ENCODE results near the gene LIF.
A peak's percentile ranks its signal among the peaks of the same experiment; 100 is the strongest.

The LIF gene

DNA sequence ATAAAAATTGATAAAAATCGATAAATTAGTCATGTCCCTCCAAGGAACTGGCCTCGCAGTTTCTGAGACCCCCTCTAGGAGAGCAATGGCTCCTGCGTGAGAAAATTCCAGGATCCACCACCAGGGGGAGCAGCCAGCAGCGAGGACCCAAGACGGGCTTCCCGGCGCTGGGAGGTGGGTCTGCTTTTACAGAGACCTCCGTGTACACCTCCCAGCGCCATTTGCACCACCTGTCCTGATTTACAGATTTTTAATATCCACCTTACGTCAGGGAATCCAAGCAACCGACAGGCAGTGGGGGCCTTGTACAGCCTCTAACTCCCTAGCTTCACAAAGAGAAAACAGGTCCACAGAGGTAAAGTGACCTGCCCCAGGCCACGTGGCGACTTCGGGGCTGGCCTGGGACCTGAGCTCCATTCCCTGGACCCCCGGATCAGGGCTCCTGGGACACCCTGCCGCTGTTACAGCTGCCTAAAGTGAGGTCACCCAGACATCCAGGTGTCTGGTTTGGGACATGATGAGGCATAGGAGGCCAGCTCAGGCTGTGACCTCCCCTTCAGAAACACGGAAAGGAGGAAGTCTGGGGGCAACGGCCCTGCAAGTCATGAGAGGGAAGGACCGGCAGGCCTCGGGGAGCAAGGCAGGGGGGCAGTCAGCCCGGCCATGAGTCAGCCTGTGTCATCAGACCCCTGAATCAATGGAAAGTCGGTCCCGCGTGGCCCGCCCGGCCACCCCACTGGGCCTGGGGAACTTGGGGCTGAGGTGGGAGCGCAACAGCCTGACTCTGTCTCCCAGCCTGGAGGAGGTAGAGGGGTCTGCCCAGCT is 16.6 kb upstream of the LIF start:
- peak; percentile 89 for DNase-seq

DNA sequence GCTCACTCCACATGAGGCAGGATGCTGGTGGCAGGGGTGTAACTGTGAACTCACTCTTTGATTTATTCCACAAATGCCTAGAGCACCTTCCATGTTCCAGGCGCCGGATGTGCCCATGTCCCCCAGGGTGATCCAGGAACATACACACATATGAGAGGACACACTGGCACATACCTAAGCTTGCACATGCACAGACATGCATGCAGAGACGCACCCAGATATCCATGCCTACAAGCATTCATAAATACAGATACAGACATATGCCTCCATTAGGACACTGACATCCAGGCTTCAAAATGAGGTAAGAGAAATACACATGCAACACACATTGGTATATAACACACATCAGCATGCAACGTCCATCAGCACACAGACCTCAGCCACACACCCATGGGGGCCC is 15.6 kb upstream of the LIF start:
- DNase-seq = no peak

DNA sequence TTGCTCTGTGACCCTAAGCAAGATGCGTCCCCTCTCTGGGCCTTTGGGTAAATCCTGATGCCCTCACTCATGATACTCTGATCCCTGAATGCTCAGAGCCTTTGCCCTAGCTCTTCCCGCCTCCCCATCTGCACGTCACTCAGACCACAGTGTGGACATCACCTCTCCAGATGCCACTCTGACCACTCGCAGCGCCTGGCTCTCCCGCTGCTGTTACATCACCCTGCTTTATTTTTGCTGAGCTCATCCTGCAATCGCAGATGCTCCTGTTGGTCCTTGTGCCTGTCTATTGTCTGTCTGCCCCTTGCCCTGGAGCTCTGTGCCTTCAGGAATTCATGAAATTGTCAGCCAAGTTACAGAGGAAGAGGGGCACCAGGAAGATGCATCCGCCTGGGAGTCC is 14.6 kb upstream of the LIF start:
- no peak for DNase-seq

DNA sequence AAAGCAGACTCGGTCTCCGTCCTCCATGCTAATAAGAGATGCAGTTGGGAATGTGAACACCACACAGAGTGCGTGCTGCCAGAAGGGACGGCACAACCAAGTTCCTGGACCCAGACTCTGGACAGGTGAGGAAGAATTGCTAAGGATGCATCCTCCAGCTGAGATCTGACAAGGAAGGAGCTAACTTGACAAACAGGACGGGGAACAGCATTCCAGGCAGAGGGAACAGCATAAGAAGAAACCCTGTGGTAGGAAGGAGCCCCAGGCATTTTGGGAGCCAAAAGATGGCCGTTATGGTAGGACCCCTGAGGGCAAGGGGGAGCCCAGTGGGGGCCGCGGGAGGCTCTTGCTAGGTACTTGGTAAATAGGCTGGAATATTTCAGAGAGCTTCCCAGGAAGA is 14.1 kb upstream of the LIF start:
- DNase-seq = no peak

DNA sequence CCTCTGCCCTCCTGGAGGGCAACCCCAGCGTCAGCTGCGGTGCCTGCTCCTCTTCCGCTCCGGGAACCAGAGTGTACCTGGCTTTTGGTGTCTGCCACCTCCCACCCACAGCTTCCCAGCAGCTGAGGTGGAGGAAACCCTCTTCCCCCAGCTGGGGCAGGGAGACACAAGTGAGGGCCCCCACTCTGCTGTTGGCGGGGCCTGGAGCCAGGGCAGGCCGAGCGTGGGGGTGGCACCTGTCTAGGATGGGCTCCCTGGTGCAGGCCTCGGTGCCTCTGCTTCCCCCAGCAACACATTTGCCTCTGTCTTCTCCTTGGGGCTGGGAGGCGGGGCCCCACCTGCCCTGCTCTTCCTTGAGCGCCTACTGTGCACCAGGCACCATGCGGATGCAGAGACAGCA is 13.7 kb upstream of the LIF start:
- DNase-seq = no peak

DNA sequence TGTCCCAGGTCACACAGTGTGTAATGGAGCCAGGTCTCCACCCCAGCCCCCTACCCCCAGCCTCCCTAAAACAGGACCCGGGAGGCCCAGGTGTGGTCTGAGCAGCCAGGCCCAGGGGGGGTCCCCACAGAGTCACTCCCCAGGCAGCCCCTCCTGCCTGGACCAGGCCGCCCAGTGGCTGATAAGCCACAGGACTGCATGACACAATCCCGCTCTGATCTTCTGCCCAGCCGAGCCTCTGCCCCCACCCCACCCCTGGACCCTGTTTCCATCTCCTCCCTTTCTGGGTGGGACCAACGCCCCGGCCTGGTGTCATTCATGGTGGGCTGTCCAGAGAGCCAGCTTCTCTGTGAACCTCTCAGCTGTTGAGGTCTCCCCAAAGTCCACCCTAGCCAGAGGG is 7.8 kb upstream of the LIF start:
- no peak for DNase-seq

DNA sequence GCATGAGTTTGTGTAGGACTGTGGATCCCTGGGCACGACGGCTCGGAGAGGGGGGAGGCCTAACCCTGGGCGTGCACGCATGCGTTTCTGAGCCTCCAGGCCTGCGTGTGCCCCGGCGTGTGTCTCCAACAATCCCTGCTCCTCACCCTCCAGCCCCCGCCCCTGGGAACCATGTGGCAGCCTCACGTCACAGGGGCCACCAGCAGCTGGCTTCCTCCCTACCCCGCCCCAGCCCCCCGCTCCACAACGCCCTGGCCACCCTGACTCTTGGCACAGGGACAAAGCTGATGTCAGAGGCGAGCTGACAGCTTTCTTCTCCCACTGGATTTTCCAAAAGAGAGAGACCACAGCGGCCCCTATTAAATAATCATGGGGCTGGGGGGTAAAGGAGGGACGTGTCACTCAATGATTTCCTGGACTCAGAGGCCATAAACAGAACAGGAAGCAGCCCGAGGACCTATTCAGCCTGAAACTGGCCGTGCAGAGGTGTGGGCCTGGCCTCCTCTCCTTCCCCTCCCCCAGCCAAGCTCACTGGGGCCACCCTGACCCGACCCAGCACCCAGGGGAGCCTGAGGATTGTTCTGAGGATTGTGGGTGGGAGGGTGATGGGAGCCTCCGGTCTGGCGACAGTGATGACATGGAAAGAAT is 6.8 kb upstream of the LIF start:
- peak; percentile 82 for DNase-seq

DNA sequence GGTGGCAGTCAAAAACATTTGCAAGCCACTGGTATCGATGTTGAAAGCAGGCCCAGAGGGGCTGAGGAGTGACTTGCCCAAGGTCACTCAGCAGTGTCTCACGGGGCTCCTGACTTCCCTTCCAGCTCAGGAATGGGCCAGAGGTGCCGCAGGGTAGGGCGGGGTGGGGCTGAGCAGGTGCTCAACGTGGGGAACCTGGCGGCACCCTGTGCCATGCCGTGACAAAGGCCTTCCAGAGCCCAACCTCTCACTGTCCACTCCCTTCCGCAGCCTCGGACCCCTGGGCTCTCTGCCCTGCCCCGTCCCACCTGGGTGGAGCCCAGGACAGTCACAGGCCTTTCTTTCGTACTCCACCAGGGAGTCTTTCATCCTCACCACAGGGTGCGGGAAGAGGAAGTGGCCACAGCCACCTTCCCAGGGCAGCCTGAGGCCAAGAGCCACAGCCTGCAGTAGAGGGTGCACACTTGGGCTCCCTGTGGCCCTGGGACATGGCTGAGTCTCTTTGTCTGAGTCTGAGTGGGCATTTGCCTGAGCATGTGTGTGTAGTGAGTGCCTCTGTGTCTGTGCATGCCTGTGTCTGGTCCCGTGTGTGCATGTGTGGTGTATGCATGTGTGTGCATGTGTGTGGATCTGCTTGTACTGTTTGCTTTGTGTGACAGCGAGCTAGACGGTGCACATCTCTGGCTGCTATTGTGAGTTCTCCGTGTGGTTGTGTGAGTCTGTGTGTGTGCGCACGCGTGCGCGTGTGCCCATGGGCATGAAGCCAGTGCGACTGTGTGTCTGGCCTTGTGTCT is 6.0 kb upstream of the LIF start:
- DNase-seq = no peak

DNA sequence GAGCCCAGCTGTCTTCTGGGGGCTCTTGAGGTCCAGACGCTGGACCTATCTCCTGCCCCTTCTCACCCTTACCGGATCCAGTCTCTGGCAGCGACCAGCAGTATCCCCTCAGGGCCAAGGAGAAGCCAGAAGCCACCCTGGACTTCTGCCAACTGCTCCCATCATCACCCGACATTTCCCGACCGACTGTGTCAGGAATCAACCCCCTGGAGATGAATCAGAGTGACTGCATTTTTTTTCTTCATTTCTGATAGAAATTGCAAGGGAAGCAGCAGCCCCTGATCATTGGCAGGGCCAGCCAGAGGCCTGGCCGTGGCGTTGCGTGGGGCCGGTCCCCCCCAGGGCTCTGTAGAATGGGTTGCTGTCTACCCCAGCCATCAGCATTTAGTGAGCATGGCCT is 5.2 kb upstream of the LIF start:
- DNase-seq = no peak

DNA sequence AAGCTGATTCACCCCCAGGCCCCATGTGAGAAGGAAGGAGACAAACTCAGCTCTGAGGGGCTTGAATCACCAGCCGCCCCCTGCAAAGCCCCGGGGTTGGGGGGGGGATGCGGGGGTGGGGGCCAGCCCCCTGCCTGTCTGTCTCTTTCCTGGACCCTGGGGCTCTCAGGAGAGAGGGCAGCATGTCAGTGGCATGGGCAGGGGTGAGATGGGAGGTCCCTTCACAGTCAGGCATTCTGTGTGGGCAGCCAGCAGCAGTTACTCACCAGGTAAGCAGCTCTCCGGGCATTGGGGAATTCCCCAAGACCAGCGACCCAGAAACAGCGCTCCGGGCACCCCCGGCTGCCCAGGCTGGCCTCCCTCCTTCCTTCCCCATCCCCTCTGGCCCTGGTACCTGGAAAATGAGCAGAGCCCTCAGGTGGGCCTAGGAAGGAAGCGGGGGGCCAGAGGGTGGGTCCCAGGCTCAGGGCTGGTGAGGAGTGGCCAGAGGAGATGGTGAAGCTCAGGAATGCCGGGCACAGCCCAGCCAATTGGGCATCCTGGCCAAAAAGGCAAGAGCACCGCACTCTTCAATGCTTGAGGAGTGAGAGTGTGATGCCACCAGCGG is 4.2 kb upstream of the LIF start:
- DNase-seq = no peak

DNA sequence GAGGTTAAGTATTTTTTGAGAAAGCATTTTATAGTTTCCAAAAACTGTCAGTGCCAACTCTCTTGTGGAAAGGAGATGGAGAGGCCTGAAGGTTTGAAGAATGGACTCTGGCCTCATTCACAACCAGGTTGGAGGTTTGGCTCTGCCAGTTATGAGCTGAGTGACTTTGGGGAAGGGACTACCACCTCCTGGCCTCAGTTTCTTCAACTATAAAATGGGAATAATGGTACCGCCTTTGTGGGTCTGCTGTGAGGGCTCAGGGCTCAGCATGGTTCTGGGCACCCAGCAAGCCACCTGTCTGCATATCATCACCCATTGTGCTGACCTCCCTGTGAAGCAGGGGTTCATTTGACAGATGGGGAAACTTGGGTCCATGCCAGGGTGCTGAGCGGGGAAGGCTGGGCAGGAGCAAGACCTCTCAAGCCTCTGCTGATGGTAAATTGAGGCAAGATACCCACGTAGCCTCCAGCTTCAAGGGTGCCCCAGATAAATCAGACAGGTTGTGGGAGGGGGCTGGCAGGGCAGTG is 3.5 kb upstream of the LIF start:
- no peak for DNase-seq

DNA sequence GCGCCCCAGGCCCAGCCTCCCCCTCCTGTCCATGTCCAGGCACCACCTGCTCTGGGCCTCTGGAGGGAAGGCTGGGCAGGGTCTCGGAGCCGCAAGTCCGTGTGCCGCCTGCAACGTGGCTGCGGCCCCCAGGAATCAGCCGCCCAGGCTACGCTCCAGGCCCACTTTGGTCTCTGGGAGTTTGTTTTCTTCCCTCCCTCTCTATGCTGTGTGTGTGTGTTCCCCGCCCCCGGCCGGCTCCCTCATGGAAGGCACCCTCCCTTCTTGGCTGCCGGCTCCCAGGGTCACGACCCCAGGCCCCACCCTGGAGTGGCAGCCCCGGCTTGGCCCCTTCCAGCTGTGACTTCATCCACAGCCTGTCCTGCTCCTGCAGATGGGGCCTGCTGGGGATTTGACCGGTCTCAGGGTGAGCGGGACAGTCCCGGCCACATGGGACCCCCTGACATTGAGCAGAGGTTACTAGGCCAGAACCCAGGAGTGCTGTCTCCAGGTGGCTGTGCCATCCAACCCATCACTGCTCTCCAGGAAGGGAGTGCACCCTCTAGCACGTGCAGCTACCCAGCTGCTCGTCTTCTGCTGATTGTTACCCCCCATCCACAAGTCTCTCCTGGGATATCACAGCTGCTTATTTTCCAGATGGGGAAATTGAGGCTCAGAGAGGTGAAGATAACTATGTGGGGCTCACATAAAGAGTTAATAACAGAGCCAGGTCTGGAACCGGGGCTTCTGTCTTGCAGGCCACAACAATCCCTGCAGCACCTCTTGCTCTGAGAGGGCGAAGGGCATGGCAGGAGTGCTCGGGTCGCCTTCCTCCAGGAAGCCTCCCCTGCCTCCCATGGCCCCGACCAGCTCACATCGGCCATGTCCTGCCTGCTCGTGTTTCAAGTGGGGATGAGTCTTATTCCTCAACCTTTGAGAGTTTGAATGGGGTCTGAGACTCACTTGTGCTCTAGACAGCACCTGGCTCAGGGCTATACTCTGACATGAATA is 2.8 kb upstream of the LIF start:
- peak; percentile 69 for DNase-seq

DNA sequence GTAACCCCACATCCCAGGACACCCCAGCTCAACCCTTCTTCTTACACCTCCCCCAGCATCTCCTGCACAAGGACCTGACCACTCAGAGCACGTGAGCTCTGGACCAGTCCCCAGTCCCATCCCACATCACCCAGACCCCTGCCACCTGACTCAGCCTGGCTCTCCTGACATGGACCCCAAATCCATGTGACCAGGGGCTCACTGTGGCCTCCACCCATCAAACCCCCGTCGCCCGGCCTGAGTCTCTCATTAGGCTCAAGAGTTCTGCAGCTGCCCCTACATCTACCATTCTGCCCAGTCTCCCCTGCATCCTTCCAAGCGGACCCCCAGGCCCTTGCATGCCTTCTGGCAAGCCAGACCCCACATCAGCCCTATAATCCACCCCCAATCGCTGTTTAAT is 1.9 kb upstream of the LIF start:
- DNase-seq = no peak

DNA sequence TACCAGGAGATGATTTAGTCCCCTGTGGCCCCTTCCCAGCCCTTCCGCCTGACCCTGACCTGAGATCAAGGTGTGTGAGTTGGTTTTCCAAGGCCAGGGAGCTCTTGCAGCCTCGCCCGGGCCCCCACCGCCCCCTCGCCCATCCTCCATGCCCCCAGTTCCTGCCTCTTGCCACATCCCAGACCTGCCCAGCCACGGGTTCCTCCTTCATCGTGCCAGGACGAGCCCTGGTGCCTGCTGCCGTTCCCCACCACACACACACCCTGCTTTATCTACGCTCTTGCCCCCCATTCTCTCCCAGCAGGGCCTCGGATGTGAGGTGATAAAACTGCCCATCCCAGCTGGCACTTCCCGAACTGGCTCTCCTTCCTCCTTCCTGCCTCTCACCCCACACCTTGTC is 1.4 kb upstream of the LIF start:
- DNase-seq = no peak

DNA sequence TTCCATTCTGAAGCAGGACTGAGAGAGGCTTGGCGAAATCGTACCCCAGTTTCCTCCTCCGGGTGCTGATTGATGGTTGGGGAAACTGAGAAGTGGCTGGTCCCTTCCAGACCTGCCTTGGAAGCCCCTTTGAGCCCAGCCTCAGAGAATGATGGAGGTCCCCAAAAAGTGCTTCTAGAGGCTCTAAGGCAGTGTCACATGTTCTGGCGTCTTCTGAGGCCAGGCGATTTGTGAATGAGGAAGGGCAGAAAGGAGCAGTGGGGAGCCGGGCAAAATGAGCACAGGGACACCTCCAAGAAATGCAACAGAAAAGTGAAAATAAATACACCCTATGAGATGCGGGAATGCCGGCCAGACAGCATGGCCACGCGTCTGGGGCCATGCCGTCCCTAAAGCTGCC is 1.0 kb upstream of the LIF start:
- no peak for DNase-seq

DNA sequence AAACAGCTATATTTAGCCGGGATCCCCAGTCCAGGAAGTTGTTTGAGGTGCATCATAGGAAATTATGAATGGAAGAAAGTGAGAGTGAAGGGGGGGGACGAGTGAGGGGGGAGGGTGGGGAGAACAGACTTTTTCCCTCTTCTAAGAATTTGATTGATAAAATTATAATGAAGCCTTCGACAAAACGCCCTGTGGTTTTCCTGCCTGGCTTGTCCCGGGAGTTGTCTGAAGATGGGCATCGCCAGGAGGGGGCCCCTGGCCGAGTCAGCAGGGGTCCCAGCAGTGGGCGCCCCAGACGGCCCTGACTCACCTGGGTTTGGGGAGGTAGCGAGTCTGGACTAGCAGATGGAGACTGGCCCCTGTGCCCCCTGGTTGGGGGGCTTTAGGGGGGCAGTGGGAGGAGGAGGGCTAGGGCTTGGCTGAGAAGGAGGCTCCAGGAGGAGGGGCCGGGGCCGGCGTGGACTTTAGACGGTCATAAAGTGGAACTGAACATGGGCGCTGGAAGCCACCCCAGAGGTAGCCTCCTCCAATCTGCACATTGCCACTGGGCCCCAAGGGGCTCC is 336 bp upstream of the LIF start:
- DNase-seq = no peak

DNA sequence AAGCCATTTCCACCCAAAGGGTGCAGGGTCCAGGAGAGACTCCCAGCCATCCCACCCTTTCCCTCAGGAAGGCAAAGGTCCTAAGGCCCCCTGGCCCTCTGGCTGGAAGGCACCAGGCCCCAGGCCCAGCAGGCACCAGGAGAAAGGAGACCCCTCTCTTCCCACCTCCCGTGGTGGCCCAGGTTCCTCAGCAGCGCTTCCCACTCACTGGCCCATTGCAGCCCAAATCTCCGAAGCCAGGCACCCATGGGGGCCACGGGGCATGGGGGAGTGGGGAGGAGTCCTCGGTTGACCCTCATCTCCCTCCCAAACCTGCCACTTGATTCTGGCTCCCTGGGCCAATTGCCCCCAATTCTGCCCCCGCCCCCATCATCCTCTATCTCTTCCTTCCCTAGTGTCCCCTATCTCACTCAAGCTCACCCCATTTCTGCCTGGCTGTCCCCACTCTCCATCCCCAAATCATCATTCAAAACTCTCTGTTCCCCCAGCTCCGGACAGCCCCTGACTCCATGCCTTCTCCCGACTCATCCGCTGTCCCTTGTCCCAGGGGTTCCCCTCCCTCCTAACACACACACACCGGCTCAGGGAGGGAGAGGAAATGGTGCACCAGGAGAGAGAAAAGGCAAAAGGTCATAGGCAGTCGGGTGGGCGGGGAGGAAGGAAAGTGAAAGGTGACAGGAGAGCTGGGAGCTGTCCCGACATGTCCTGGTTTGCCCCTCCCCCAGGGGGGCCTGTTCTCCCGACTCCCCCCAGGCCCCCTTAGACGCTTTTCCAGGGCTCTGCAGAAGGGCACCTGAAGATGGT is 1.2 kb downstream of the LIF start:
- no peak for DNase-seq

DNA sequence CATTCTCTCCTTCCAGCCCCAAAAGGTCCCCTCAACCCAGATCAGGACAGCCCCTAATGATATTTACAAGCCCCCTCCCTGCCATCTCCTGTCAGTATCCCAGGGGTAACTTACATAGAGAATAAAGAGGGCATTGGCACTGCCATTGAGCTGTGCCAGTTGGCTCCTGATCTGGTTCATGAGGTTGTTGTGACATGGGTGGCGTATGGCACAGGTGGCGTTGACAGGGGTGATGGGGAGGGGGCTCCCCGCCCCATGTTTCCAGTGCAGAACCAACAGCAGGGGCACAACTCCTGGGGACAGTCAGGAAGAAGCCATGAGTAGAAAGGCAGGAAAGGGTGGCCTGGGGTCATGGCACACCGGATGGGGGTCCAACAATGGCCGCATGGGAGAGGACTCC is 1.9 kb downstream of the LIF start:
- no peak for DNase-seq

DNA sequence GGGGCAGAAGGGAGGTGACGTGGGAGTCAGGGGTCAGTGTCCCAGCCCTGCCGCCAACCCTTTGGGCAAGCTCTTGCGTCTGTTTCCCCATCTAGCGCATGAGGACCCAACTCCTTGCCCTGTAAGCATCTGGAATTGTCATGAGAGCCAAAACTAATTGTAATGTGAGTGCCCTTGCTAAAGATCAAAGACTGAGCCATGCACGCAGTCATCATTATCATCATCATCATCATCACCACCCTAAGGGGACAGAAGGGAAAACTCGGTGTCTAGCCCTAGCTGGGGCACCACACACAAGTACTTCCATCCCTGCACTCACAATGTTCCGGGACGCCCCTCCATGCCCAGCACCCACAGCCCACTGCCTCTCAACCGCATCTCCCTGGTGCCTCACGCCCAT is 2.5 kb downstream of the LIF start:
- DNase-seq = no peak

DNA sequence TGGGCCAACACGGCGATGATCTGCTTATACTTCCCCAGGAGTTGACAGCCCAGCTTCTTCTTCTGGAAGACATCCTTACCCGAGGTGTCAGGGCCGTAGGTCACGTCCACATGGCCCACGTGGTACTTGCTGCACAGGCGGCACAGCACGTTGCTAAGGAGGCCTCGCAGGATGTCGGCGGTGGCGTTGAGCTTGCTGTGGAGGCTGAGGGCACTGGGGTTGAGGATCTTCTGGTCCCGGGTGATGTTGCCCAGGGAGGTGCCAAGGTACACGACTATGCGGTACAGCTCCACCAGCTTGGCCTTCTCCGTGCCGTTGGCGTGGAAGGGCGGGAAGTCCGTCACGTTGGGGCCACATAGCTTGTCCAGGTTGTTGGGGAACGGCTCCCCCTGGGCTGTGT is 2.9 kb downstream of the LIF start:
- DNase-seq = no peak

Data from right forelimb (tissue), 1 donor.